ENCODE data around the gene SPP1.
"Not testable (repeated sequence)": the region's sequence is repeated elsewhere in the genome, so short reads cannot be mapped to it uniquely, and the experiment has no call there.

DNA sequence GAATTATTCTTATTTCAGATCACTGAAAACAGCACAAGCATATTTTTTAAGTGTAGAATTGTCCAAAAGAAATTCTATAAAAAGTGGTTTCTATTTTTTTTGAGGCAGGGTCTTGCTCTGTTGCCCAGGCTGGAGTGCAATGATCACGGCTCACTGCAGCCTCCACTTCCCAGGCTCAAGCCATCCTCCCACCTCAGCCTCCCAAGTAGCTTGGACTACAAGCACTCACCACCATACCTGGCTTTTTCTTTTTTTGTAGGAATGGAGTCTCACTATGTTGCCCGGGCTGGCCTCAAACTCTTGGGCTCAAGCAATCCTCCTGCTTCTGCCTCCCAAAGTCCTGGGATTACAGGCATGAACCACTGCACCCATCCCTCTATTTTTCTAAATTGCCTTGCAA is 34.7 kb upstream of the SPP1 start:
- not testable (repeated sequence) for TF ChIP-seq EZH2phosphoT487 (IDR thresholded peaks at IDR 0.05; ENCODE audit: borderline replicate concordance, low read length)
- TF ChIP-seq, protein P1, sequence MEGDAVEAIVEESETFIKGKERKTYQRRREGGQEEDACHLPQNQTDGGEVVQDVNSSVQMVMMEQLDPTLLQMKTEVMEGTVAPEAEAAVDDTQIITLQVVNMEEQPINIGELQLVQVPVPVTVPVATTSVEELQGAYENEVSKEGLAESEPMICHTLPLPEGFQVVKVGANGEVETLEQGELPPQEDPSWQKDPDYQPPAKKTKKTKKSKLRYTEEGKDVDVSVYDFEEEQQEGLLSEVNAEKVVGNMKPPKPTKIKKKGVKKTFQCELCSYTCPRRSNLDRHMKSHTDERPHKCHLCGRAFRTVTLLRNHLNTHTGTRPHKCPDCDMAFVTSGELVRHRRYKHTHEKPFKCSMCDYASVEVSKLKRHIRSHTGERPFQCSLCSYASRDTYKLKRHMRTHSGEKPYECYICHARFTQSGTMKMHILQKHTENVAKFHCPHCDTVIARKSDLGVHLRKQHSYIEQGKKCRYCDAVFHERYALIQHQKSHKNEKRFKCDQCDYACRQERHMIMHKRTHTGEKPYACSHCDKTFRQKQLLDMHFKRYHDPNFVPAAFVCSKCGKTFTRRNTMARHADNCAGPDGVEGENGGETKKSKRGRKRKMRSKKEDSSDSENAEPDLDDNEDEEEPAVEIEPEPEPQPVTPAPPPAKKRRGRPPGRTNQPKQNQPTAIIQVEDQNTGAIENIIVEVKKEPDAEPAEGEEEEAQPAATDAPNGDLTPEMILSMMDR (IDR thresholded peaks at IDR 0.05; ENCODE audit: low read depth, low read length, poor library complexity, severe bottlenecking): not testable (repeated sequence)
